Sigmoid colon (tissue), 3 donors: ENCODE results near the gene SLC25A20.

Experiments used
- POLR2A ChIP-seq, 2 donors: fragments of 450-650 bp; IDR thresholded peaks; one replicate each; pipeline ENCODE4 v1.6.1; 2016; ENCODE audit warnings: antibody characterized with exemption in 2 of 2, mild to moderate bottlenecking in 2 of 2, moderate library complexity in 2 of 2
- TF ChIP-seq, protein P1 (sequence below), 4 experiments: fragments of 450-650 bp in 3 of 4; fragments of 200-600 bp in 1 of 4; IDR thresholded peaks; one replicate each; pipeline ENCODE4 v1.5.1; 2016 to 2019; ENCODE audit warnings: antibody characterized with exemption in 4 of 4, mild to moderate bottlenecking in 3 of 4, moderate library complexity in 2 of 4

DNA sequence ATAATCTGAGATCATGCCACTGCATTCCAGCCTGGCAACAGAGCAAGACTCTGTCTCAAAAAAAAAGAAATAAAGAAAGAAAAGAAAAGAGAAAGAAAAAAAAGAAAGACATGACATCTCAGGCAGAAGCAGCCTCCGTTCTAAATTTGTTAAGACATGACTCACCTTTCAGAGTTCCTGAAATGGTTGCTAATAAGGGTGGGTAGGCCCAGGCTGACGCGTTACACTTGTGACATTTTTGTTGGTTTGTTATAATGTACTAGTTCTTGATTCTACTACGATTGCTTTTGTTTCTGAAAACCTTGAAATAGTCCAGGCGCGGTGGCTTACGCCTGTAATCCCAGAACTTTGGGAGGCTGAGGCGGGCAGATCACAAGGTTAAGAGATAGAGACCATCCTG lies 21.0 kb downstream of the SLC25A20 start:
- TF ChIP-seq POLR2A (IDR thresholded peaks at IDR 0.05): no peak
- TF ChIP-seq, protein P1, sequence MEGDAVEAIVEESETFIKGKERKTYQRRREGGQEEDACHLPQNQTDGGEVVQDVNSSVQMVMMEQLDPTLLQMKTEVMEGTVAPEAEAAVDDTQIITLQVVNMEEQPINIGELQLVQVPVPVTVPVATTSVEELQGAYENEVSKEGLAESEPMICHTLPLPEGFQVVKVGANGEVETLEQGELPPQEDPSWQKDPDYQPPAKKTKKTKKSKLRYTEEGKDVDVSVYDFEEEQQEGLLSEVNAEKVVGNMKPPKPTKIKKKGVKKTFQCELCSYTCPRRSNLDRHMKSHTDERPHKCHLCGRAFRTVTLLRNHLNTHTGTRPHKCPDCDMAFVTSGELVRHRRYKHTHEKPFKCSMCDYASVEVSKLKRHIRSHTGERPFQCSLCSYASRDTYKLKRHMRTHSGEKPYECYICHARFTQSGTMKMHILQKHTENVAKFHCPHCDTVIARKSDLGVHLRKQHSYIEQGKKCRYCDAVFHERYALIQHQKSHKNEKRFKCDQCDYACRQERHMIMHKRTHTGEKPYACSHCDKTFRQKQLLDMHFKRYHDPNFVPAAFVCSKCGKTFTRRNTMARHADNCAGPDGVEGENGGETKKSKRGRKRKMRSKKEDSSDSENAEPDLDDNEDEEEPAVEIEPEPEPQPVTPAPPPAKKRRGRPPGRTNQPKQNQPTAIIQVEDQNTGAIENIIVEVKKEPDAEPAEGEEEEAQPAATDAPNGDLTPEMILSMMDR (IDR thresholded peaks at IDR 0.05): no peak
